Renal cortical epithelial cell (primary cell): Measurements from ENCODE around the gene HDHD2. TPM values are rescaled to one million over a fixed set of nuclear protein-coding genes. Genes with fewer than 3 reads are reported as not detected.
A peak's percentile ranks its signal among the peaks of the same experiment; 100 is the strongest.
"Not testable (repeated sequence)": the region's sequence is repeated elsewhere in the genome, so short reads cannot be mapped to it uniquely, and the experiment has no call there.

Source experiments
- DNase-seq: peaks from one replicate; pipeline ENCODE4 v3.0.0-alpha.2; 2011; ENCODE audit warnings: low read depth
- total RNA-seq: library from RNA; depleted of rRNA; stranded (reverse); fragments of >200 nt; gene quantifications from 2 replicates; pipeline ENCODE4 v1.2.3, GENCODE V29; 2014

HDHD2 gene, protein sequence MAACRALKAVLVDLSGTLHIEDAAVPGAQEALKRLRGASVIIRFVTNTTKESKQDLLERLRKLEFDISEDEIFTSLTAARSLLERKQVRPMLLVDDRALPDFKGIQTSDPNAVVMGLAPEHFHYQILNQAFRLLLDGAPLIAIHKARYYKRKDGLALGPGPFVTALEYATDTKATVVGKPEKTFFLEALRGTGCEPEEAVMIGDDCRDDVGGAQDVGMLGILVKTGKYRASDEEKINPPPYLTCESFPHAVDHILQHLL
- 23.1 and 39.5 TPM in 2 replicates for total RNA-seq

DNA sequence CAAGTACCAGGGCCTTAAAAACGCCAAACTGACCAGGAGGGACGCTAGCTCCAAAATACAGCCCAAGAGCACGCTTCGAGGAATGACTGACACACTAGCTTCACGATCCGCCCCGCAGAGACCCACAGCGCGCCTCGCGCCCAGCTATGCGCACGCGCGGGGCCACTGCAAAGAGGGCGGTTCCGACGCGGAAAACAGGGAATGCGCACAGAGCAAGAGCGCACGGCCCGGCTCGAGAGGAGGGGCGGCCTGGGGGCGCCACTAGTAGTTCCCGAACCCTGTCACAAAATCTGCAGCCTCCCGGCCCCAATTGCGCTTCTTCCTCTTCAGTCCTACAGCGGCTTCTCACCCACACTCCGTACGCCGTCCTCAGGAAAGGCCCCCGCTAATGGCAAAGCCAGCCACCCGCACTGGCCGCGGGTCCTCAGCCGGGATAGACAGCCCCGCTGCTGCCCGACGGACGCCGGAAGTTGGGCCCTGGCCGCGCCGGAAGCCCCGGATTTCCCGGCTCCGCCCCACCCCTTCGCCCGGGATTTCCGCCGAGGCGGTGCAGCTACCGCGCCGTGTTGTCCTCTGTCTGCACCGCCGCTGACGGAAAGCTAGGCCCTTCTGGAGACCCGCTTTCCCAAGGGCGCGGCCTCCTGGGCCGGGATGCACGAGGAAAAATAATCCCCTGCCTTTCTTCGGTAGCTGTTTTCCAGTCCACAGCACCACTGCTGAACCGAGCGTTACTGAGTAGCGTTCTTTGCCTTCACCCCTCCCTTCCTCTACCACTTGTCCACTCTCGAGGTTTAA is at the start of gene HDHD2:
Gene HDHD2, minus strand, starts transcription at position 472 of the 795 bp plus-strand sequence. CDS start 14,061 bp downstream, outside the sequence.
- DNase-seq = peak; percentile 45

DNA sequence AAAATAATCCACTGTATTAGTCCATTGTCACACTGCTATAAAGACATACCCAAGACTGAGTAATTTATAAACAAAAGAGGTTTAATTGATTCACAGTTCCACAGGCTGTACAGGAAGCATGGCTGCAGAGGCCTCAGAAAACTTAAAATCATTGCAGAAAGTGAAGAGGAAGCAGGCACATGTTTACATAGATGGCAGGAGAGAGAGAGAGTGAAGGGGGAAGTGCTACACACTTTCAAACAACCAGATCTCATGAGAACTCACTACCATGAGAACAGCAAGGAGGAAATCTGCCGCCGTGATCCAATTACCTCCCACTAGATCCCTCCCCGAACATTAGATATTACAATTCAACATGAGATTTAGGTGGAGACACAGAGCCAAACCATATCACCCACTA is 45.7 kb upstream of the HDHD2 start:
- DNase-seq = not testable (repeated sequence)

DNA sequence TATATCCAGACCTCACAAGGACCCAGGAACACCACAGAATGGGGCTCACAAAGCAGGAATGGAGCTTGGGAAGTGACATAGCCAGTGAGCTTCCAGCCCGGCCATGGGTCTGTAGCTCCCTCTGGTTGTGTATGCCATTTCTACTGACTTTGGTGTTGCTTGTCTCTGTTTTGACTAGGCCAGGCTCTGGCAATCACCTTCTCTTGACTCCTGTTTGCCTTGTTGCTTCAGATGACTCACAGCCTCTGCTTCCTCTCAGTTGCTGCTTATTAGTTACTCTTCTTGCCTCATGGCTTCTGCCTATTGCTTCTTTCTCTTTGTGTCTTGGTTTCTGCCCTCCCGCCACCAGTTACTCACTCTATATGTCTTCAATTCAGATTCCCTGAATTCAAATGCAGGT is 41.7 kb upstream of the HDHD2 start:
- DNase-seq = peak; percentile 47

DNA sequence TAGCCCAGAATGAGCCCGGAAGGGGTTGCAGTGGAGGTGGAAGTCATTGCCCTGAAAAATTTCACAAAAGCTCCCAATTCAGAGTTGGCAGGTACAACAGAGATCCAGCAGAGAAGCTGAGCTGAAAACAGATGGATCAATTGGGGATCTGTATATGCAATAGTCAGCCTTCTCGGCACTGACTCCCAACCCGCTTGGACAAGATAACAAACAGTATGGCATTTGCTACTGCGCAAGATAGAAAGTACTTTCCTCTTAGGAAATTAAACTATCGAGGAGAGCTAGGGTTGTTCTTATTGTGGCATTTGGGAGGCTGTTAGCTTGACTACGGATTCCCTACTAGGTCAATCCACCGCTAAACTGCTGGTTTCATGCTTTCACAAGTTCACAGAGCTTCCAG is 37.4 kb upstream of the HDHD2 start:
- DNase-seq = no peak

DNA sequence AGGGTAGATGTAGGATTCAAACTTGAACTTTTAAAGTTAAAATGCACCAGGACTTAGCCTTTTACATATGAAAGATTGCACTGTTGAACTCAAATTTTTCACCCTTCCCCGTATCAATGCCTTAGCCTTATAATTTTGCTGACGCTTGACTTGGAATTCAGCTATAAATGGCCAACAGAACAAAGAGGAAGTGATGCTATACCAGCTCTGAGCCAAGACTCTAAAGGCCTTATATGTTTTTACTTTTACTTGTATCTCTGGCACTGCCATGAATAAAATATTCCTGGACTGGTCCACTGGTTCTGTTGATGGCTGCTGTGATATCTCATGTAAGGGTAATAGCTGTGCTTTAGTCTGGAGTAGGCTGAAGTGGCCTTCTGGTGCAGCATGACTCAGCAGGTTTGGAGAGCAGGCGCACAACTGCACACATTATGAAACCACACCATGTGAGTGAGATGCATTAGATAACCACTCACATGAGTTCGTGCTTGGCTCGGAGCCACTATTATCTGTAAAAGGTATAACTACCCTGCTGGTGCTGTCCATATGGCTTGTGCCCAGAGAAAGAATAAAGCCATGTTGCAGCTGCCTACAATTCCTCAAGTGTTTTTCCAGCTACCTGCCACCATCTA is 34.2 kb upstream of the HDHD2 start:
- DNase-seq = no peak

DNA sequence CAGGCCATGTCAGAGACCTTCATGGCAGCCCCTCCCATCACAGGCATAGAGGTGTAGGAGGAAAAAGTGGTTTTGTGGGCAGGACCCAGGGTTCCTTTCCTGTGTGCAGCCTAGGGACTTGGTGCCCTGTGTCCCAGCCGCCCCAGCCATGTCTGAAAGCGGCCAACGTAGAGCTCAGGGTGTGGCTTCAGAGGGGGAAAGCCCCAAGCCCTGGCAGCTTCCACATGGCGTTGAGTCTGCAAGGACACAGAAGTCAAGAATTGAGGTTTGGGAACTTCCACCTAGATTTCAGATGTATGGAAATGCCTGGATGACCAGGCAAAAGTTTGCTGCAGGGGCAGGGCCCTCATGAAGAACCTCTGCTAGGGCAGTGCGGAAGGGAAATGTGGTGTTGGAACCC is 31.9 kb upstream of the HDHD2 start:
- DNase-seq = not testable (repeated sequence)

DNA sequence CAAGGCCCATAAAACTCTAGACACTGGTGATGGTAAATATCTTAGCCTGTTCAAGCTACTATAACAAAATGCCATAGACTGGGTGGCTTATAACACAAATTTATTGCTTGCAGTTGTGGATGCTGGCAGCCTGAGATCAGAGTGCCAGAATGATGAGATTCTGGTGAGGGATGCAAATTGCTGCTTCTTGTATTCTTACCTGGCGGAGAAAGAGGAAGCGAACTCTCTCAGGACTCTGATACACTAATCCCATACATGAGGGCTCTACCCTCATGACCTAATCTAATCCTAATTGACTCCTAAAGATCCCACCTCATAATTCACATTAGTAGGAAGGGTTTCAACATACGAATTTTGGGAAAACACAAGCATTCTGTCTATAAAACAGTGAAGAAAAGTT is 30.5 kb upstream of the HDHD2 start:
- no peak for DNase-seq

DNA sequence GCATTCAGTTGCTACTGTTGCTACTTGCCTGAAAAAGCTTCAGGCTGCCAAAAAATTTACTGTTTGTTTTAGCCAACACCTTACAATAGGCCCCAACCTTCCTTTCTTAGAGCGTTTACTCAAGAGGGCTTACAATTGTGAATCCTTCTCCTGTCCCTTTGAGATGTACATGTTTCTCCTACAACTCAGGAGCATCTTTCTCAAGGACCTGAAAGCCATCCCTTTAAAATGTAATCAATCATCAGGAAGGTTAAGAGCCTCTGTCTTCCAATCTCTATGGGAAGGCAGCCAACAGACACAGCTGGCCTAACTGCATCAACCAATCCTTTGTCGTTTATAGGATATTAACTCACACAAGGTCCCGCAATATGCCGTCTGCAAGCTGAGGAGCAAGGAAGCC is 29.2 kb upstream of the HDHD2 start:
- no peak for DNase-seq

DNA sequence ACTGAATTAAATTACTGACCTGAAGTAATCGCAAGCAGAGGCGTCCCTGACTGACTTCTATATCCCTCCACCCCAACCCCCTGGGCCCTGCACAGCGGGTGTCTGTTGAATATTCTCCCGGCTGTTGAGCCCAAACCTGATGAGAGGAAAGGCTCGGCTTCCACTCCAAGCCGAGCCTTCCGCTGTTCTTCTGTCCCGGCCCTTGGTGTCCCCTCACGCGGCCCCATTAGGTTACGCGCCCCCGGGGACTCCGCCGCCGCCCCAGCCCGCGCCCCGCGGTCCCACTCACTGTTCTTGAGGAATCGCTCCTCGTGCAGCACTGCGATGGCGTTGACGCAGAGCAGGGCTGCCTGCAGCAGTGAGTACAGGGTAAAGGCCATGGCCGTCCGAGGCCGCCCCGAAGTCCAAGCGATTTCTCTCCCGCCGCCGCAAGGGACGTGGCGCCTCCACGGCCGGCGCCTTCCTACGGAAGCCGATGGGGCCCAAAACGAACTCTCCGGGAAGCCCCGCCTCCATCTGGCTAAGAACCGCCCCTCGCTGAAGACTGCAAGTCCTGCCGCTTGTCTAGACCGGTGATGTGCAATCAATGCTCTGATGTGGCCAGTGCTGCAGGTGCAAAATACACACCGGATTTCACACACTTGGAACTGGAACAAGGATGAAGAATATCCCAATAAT is 25.7 kb upstream of the HDHD2 start, which contains the start of gene IER3IP1:
Gene IER3IP1, minus strand, starts transcription at position 467 of the 678 bp plus-strand sequence. Its CDS starts 87 bp downstream, at position 380.
- peak; percentile 71 for DNase-seq

DNA sequence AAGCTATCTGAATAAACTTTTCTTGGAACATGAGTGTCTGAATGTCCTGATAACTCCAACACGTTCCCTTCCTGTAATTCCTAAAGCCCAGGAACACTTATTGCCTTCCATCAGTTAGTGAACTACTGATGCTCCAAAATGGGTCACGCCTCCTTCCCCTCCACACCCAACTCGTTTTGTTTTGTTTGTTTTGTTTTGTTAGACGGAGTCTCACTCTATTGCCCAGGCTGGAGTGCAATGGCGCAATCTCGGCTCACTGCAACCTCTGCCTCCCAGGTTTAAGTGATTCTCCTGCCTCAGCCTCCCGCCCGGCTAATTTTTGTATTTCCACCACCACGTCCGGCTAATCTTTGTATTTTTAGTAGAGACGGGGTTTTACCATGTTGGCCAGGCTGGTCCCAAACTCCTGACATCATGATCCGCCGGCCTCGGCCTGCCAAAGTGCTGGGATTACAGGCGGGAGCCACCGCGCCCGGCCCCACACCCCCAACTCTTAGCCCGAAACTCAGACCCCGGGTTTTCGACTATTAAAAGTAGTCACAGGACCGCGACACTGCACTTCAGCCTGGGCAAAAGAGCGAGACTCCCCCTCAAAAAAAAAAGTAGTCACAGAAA is 25.1 kb upstream of the HDHD2 start:
- DNase-seq = no peak

DNA sequence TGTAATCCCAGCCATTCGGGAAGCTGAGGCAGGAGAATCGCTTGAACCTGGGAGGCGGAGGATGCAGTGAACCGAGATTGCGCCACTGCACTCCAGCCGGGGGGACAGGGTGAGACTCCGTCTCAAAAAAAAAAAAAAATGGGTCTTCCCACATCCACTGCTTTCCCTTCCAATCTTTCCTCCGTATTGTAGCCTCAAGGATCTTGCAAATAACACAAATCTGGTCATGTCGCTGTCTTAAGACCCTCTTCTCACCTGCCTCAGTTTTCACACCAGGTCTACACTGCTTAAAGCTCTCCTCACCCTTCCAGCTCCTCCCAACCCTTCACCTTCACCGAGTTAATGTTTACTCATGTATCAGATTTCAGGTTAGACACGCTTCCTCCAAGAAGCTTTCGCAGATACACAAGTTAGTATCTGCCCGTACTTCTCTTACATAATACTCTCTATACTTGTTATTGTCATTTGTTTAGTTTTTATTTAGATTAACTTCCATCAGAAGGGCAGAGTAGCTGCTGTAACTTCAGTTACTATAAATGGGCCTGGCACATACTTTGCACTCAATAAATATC is 24.3 kb upstream of the HDHD2 start:
- DNase-seq = peak; percentile 78

DNA sequence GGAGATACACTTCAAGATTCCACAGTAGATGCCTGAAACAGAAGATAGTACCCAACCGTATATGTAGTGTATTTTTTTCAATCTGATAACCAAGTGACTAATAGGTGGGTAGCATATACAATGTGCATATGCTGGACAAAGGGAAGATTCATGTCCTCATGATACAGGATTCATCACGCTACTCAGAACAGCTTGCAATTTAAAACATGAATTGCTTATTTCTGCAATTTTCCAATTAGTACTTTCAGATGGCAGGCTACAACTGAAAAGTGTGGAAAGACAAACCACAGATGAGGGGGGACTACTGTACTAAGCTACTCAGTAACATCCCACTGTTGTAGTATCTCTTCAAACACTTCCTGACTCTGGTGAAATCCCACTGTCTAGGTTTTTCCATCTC is 22.2 kb upstream of the HDHD2 start:
- no peak for DNase-seq

DNA sequence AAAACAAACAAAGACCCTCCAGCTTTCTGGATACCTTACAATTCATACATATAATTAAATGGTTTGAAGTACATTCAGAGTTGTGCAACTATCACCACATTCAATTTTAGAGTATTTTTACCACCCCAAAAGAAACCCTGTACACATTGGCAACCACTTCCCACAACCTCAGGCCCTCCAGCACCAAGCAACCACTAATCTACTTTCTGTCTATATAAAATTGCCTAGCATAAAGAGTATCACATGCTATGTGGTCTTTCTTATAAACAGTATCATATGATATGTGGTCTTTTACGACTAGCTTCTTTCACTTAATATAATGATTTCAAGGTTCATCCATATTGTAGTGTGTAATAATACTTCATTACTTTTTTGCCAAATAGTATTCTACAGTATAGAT is 18.6 kb upstream of the HDHD2 start:
- no peak for DNase-seq

DNA sequence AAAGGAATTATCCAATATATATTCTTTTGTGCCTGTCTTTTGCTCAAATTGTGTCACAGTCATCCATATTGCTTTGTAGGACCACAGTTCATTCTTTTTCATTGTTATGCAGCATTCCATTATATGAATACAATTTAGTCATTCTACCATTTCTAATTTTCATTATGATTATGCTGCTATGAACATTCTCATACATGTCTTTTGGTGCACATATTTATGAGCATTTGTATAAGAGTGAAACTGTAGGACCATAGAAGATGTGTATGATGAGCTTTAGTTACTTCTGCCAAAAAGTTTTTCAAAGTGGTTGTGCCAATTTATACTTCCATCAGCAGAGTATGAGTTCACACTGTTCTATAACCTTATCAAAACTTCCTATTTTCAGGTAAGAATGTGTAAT is 18.2 kb upstream of the HDHD2 start:
- no peak for DNase-seq

DNA sequence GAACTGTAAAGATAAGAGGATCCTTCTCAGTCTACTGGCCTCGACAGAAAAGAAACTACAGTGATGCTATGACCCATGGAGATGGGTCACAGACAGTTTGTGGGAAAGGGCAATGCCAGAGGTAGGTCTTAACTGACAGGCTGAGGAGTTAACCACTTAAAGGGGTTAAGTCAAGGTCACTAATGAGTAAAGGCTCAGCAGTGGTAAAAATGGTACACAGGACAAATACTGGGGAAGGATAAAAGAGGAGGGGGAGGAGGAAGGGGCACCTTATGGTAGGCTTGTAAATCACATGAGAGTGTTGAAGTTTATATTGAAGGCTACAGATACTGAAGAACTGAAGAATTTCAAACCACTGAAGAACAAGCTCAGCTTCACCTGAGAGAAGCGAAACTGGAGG is 16.0 kb upstream of the HDHD2 start:
- DNase-seq = peak; percentile 31

DNA sequence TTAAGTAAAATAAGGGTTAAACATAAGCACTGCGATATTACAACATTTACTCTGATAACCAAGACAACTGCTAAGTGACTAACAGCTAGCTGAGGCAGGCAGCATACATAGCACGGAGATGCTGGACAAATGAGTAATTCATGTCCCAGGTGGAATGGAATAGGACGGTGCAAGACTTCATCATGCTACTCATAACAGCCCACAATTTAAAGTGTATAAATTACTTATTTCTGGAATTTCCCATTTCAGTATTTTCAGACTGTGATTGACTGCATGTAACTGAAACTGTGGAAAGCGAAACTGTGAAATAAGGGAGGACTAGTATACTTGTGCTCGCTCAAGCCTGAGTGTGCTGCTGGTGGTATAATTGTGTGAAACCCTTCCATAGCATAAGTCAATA is 12.9 kb upstream of the HDHD2 start:
- peak; percentile 77 for DNase-seq

DNA sequence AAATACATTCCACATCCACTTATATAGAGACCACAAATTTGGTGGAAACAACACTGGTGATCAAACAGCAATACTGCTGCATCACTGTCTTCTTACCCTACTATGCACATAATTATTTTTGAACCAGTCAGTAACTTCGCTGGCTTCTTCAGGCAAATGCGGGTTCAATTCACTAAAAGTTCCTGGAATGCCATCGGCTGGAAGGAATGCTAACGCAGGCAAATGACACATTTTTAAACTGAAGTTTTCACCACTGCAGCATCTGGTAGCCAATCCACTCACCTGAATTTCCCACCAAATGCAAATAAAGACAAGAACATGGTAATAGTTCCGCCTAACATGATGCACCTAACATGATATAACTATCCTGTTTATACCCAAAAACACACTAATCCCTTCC is 10.0 kb upstream of the HDHD2 start:
- DNase-seq = no peak

DNA sequence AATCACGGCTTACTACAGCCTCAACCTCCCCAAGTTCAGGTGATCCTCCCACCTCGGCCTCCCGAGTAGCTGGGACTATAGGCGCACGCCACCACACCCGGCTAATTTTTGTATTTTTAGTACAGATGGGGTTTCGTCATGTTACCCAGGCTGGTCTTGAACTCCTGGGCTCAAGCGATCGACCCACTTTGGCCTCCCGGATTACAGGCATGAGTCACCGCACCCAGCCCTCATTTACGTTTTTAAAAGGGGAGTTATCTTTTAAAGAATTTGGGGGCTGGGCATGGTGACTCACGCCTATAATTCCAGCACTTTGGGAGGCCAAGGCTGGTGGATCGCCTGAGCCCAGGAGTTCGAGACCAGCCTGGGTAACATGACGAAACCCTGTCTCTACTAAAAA is 8.1 kb upstream of the HDHD2 start:
- not testable (repeated sequence) for DNase-seq

DNA sequence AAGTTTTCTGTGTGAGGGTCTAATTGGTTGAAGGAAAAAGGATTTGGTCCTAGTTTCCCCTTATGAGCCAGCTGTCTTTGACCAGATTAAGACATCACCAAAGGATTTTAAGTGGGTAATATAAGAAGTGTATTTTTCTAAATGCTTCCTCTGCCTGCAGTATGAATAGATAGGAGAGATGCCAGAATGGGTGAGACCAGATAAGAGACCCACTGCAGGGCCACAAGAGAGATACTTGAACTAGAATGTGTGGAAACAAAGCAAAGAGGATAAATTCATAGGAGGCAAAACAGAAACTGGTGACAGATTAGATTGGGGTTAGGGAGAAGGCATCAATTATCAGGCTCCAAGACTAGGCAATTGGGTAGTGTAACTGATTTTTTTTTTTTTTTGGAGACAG is 1.1 kb upstream of the HDHD2 start:
- no peak for DNase-seq

DNA sequence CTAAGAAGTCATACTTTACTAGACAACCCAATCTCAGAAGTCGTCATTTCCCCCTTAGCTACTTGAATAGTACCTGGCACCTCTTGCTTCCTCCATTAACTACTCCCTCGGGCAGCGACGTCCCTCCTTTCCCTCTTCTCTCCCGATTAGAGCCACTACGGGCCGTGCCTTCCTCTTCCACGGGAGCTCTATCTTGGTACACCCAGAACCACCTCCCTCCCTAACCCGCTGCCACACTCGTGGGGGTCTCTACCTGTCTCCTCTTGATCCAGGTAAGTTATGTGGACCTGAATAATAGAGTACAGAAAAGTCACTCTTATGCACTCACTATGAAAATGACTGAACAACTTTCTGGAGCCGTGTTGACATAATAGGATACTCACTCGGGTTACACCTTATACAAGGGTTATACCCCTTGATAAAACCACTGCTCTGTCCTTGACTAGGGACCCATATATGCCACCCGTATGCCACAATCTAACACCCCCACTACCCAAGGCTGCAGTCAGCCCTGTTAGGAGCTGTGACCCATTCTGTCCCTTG is 595 bp upstream of the HDHD2 start:
- peak; percentile 5 for DNase-seq

DNA sequence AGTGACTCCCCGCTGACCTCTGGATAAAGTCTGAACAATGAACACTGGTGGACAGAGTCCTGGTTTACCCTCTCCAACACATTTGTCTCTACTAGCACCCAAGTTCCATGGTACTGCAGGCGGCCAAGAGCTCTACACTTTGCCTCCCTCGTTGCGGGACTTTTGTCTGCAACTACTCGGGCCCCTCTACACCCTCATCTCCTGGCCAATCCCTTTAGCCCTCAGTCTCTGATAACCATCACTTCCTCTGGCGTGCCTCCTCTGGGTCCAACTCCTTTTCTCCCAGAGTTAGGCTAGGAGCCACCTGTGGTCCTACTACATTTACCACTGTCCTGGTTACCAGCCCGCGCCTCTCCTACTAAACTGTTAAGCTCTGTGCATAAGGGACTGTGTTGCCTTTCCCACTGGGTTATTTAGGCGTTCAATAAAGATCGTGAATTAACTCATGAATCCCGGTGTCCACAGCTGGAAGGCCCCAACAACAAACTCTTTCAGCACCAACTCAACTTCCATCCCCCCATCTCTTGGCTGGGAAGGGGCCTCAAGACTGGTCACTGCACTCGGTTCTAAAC is 757 bp downstream of the HDHD2 start:
- DNase-seq = no peak
